ENCODE results near the gene RXRA. TPM values are rescaled to one million over a fixed set of nuclear protein-coding genes. Genes with fewer than 3 reads are reported as not detected.

The RXRA gene
- total RNA-seq, 1 donor from 2014 or later = 85.7 TPM

- intact Hi-C loops (cut with DNase I) = no loop called here
- no peak for TF ChIP-seq CTCF (IDR thresholded peaks at IDR 0.05)
- no peak overlapping the region for H3K4me3 ChIP-seq
- ATAC-seq (peak in 1 of 2 donors; percentile 1), DNase-seq (no peak)
- H3K9me3 ChIP-seq = no peaks in the 10 kb centered on the region
- no peaks in the 10 kb centered on the region for H3K27me3 ChIP-seq (ENCODE audit: low read depth)
- no peak overlapping the region for H3K27ac ChIP-seq
- no peaks in the 10 kb centered on the region for H3K36me3 ChIP-seq
- peaks cover 81% of the 10 kb centered on the region for H3K4me1 ChIP-seq
These were observed 31.9 kb downstream of the RXRA start for GRCh38 chr9:134358026-134358661.

GRCh38 chr9:134358662-134359319 lies 32.5 kb downstream of the RXRA start:
- TF ChIP-seq CTCF (IDR thresholded peaks at IDR 0.05) = no peak
- intact Hi-C loops (cut with DNase I) = no loop called here
- DNase-seq (peak; percentile 74), ATAC-seq (no peak)
- Histone ChIP-seq H3K4me3 (no peak overlapping the region), H3K27ac (no peak overlapping the region), H3K4me1 (peaks cover 74% of the 10 kb centered on the region), H3K27me3 (ENCODE audit: low read depth) (no peaks in the 10 kb centered on the region), H3K9me3 (no peaks in the 10 kb centered on the region), H3K36me3 (no peaks in the 10 kb centered on the region)

- H3K27ac ChIP-seq = peak overlapping the region; percentile 41
These were observed 33.4 kb downstream of the RXRA start for GRCh38 chr9:134359493-134360179.

GRCh38 chr9:134360180-134360759 lies 34.0 kb downstream of the RXRA start:
- Histone ChIP-seq H3K4me3 (no peak overlapping the region), H3K9me3 (no peaks in the 10 kb centered on the region), H3K27ac (peak overlapping the region; percentile 41), H3K27me3 (ENCODE audit: low read depth) (no peaks in the 10 kb centered on the region), H3K4me1 (peaks cover 70% of the 10 kb centered on the region), H3K36me3 (no peaks in the 10 kb centered on the region)
- DNase-seq (peak; percentile 71), ATAC-seq (no peak)
- intact Hi-C loops (cut with DNase I) = no loop called here
- no peak for TF ChIP-seq CTCF (IDR thresholded peaks at IDR 0.05)

More at GRCh38 chr9:134359493-134360179, 33.4 kb downstream of the RXRA start:
- Histone ChIP-seq H3K27me3 (ENCODE audit: low read depth) (no peaks in the 10 kb centered on the region), H3K9me3 (no peaks in the 10 kb centered on the region), H3K4me3 (no peak overlapping the region), H3K4me1 (peaks cover 70% of the 10 kb centered on the region), H3K36me3 (no peaks in the 10 kb centered on the region)
- no peak for TF ChIP-seq CTCF (IDR thresholded peaks at IDR 0.05)
- intact Hi-C loops (cut with DNase I) = no loop called here
- ATAC-seq (peak in 1 of 2 donors; percentile 19), DNase-seq (no peak)

- ATAC-seq (no peak), DNase-seq (no peak)
- H3K27me3 ChIP-seq (ENCODE audit: low read depth) = no peaks in the 10 kb centered on the region
- no peaks in the 10 kb centered on the region for H3K9me3 ChIP-seq
- H3K4me1 ChIP-seq = peaks cover 70% of the 10 kb centered on the region
- no peaks in the 10 kb centered on the region for H3K36me3 ChIP-seq
- no peak overlapping the region for H3K4me3 ChIP-seq
- intact Hi-C loops (cut with DNase I) = no loop called here
- TF ChIP-seq CTCF (IDR thresholded peaks at IDR 0.05) = no peak
- no peak overlapping the region for H3K27ac ChIP-seq
These were observed 34.6 kb downstream of the RXRA start for GRCh38 chr9:134360897-134361296.

All from lower lobe of right lung (tissue), 2 donors.